GM12873 (cell line): ENCODE results near the gene ADGRA1.

Source experiments
- TF ChIP-seq, protein P1 (sequence below): IDR thresholded peaks from 2 replicates; pipeline ENCODE4 v1.5.1; 2012; ENCODE audit warnings: low read depth, mild to moderate bottlenecking, moderate library complexity, low read length, control low read depth; ENCODE audit not compliant: insufficient read depth; ENCODE audit errors: missing control alignments

Gene ADGRA1

DNA sequence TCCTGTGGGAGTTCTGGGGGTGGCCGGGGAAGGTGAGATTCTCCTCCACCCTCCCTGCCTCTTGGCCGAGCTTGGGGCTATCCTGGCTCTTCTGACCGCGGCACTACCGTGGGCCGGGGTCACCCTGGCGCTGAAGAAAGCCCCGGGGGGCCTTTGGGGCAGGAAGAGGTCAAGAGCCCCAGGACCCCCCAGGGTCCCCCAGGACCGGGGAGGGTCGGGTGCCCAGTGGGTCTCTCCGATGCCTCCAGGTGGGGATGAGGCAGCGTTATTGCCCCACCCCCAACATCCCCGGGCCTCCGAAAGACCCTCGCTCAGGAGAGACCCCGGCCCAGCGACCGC lies 71.9 kb downstream of the ADGRA1 start:
- TF ChIP-seq, protein P1, sequence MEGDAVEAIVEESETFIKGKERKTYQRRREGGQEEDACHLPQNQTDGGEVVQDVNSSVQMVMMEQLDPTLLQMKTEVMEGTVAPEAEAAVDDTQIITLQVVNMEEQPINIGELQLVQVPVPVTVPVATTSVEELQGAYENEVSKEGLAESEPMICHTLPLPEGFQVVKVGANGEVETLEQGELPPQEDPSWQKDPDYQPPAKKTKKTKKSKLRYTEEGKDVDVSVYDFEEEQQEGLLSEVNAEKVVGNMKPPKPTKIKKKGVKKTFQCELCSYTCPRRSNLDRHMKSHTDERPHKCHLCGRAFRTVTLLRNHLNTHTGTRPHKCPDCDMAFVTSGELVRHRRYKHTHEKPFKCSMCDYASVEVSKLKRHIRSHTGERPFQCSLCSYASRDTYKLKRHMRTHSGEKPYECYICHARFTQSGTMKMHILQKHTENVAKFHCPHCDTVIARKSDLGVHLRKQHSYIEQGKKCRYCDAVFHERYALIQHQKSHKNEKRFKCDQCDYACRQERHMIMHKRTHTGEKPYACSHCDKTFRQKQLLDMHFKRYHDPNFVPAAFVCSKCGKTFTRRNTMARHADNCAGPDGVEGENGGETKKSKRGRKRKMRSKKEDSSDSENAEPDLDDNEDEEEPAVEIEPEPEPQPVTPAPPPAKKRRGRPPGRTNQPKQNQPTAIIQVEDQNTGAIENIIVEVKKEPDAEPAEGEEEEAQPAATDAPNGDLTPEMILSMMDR, result no peak

DNA sequence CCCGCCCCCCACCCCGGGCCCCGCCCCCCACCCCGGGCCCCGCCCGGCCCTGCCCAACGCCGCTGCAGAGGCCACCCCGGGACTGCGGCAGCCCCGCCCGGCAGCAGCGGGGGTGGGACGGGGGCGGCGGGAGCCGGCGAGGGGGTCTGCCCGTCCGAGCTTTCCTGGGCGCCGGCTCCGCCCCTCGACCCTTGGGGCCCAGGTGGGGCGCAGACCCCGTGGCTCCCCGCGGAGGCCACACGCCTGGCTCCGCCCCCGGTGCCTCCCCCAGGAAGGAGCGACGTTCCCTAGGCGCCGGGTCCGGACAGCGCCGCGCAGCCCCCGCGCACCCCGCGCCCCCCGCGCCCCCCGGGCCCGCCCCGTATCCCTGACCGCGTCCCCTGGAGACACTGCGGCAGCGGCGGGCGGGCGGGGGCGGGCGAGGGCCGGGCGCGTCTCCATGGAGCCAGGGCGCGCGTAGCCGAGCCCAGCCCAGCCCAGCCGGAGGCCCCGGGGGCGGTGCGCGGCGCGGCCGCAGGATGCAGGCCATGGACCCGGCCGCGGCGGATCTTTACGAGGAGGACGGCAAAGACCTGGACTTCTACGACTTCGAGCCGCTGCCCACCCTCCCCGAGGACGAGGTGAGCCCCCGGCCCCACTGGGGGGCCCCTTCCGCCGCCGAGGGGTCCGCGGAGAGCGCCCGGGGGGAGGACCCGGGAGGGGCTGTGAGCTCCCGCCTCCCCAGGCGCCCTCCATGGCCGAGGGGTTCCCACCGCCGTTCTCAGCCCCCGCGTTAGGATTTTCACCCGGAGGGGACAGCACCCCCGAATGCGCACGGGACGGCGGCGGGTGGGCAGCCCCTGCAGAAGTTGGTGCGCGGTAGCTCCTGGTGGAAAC lies 72.5 kb downstream of the ADGRA1 start, which contains the start of gene KNDC1:
Gene KNDC1 (plus strand): TSS at position 270 of the 876 bp plus-strand sequence. CDS start 249 bp downstream, at position 519.
- TF ChIP-seq, protein P1, result no peak

GRCh38 chr10:133160826-133161471 lies 73.2 kb downstream of the ADGRA1 start:
- TF ChIP-seq, protein P1, result no peak

DNA sequence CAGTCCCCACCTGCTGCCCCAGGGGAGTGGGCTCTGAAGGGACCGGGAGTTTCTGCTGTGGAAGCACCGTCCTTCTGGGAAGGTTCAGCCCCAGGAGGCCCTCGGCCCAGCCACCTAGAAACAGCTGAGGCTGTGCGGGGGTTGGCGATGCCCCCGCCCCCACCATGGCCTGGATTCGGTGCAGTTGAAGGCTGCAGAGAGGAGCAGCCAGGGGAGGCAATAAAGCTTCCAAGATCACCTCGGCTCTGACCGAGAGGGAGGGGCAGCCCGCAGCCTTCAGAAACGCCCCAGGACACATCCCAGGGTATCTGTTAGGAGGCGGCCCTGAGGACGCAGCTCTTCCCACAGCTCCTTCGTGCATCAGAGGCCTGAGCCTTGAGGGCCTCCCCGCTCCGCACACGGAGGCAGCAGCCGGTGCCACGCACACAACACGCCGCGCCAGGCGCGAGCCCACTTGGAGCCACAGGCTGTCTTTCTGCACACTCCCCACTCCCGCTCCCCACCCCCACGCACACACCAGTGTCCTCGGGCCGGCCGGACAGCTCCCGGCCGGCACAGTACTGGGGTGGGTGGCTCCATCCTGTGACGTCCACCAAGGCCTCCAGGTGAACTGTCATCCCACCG lies 73.9 kb downstream of the ADGRA1 start:
- TF ChIP-seq, protein P1, result no peak

GRCh38 chr10:133162178-133162909 lies 74.6 kb downstream of the ADGRA1 start:
- TF ChIP-seq, protein P1, result no peak

DNA sequence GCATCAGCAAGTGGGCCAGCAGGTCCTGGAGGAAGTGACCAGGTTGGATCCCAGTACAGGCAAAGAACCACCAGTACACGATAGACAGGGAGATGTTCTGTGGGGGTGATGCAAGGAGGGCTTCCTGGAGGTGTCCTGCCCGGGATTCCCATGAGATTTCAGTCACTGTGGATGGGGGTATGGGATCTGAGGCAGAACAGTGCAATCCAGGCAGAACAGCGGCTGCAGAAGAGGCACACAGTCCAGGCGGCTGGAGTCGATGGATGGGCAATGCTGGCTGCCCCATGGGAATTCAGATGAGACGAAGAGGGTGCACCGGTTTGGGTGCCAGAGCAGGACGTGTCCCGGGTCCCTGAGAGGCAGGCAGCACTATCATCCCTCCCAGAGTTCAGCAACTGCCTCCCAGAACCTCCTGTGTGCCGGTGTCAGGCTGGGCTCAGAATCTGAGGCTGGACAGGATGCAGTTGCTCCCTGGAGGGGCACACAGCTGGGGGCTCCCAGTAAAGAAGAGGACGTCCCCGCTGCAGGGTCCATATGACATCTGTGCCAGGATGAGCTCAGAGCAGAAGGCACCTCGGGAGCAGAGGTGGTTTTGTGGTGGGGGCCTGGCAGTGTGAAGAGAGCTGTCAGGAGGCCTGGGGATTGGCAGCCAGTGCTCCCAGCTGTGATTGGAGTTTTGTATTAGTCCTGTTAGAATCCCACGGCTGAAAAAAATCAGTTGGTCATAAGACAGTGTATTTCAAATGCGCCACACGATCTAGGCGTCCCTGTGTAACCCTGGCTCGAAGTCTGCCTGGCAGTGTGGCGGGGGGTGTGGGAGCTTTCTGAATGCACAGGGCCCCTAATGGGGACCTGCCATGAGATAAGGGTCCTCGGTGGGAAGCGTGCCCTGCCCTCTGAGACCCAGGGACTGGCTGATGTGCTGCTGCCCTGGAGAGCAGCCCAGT lies 75.5 kb downstream of the ADGRA1 start:
- TF ChIP-seq, protein P1, result no peak
